Measurements from ENCODE around the gene TLE3. TPM values are rescaled to one million over a fixed set of nuclear protein-coding genes. Genes with fewer than 3 reads are reported as not detected.

Gene TLE3
- total RNA-seq = 100 to 1,000 TPM; 159 to 167 TPM
- polyA plus RNA-seq (2013, experiment 1 of 2) = 35.2 TPM
- 33.4 TPM for polyA plus RNA-seq (2013, experiment 2 of 2)
- total RNA-seq = 81.8 to 500 (median 182) reads per million in 172 experiments

DNA sequence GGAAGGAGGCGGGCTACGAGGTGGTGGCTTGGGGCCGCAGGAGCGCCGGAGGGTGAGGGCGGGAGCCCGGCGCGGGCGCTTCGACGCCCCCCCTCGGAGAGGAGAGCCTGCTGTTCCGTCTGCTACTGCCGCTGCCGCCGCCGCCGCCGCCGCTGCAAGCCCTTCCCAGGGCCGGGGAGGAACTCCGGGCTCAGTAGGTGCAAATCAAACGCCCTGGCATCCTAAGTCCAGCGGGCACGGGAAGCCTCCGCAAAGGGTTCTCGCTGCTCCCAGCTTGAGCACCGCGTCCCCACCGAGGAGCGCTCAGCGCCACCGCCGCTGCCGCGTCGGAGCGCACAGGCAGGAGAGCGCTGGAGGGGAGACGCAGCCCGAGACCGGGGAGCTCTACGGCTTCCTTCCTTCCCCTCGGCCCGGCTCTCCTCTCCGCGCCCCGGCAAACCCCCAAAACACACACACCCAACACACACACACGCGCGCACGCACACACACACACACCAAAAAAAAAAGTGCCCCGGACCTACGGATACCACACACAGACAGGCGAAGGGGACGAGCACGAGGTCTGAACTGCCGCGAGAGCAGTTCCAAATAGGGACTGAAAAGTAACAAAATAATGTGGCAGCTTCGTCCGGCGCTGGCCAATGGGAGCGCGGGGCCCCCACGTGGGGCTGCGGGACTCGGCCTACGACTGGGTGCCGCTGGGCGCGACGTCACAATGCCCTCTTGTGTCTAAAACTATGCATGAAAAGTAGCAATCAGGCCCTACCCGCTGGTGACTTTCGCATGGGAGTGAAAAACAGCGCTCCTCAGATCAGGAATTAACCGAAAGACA lies at the start of gene TLE3:
Gene TLE3 (minus strand): TSS at position 597 of the 832 bp plus-strand sequence. CDS start 1,119 bp downstream, outside the sequence.
- CTCF ChIA-PET = interaction anchor here (0.6 to 2.0 kb wide), 10 partner anchors 74 to 629 kb away, joined by 3 to 12 read pairs (median 6); no protein-coding TSS in a partner anchor
- DNase-seq (peak; percentile 96 to 99 (median 98)), ATAC-seq (ENCODE audit: poor library complexity) (peak; percentile 54)
- Histone ChIP-seq H3K27ac (ENCODE audit: low read depth in 1 of 2, low read length in 2 of 2) (peak within 1 kb of the TSS; percentile 90), H3K9me3 (ENCODE audit: control insufficient read depth in 1 of 2, insufficient read depth in 1 of 2, low read length in 2 of 2) (no peaks in the 10 kb centered on the region), H3K36me3 (ENCODE audit: insufficient read depth, low read length) (peaks cover 17% of the 10 kb centered on the region), H3K27me3 (ENCODE audit: control insufficient read depth in 1 of 2, insufficient read depth in 2 of 2, low read length in 2 of 2) (no peaks in the 10 kb centered on the region), H3K4me3 (ENCODE audit: low read length) (peak within 1 kb of the TSS; percentile 97), H3K4me1 (ENCODE audit: insufficient read depth, low read length) (peaks cover 71% of the 10 kb centered on the region)
- TF ChIP-seq, protein P1, sequence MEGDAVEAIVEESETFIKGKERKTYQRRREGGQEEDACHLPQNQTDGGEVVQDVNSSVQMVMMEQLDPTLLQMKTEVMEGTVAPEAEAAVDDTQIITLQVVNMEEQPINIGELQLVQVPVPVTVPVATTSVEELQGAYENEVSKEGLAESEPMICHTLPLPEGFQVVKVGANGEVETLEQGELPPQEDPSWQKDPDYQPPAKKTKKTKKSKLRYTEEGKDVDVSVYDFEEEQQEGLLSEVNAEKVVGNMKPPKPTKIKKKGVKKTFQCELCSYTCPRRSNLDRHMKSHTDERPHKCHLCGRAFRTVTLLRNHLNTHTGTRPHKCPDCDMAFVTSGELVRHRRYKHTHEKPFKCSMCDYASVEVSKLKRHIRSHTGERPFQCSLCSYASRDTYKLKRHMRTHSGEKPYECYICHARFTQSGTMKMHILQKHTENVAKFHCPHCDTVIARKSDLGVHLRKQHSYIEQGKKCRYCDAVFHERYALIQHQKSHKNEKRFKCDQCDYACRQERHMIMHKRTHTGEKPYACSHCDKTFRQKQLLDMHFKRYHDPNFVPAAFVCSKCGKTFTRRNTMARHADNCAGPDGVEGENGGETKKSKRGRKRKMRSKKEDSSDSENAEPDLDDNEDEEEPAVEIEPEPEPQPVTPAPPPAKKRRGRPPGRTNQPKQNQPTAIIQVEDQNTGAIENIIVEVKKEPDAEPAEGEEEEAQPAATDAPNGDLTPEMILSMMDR (IDR thresholded peaks at IDR 0.05) = peak; percentile 61
- POLR2A ChIA-PET = interaction anchor here (0.6 to 9.4 kb wide), 34 partner anchors 11 to 645 kb away, joined by 3 to 160 read pairs (median 4); partner anchors contain the start of gene RPLP1
- H3K27ac Mint-ChIP-seq = peak within 1 kb of the TSS; percentile 95
- intact Hi-C loops (cut with DNase I, micrococcal nuclease) = loop anchor here (1.0 to 10.0 kb wide), 10 partner anchors 53 to 685 kb away; partner anchors contain the start of genes KIF23 (in 1 of the 2) and RPLP1 (in 1 of the 2)
- H3K4me3 Mint-ChIP-seq = peak within 1 kb of the TSS; percentile 96
- peaks cover 43% of the 10 kb centered on the region for H3K36me3 Mint-ChIP-seq (ENCODE audit: low read depth)
- H3K27me3 Mint-ChIP-seq = peaks cover 9% of the 10 kb centered on the region
- H3K4me1 Mint-ChIP-seq (ENCODE audit: low read depth) = peaks cover 69% of the 10 kb centered on the region
- no peaks in the 10 kb centered on the region for H3K9me3 Mint-ChIP-seq

DNA sequence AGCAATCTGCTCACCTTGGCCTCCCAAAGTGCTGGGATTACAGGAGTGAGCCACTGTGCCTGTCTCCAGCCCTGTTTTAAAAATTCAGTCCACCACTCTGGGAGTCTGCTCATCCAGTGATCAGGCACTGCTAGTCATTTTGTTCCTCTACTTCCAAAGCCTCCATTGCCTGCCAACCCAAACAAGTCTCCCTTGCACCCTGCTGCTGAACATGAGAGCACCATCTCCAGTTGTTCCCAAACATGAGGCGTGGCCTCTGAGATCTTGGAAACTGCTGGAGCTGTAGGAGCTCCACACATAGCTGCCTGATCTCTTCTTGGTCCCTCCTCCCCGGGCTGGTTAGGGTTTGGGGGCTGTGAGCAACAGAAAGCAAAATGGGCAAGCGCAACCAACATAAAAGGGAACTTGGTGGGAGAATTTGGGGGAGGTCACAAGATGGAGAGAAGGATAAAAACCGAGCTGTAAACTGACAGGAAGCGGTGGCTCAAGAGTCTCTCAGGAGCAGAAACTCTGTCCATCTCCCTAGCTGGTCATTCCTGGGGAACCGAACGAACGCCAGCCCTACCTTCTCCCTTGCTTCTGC lies 49.6 kb upstream of the TLE3 start:
- Histone ChIP-seq H3K4me1 (ENCODE audit: insufficient read depth, low read length) (no peaks in the 10 kb centered on the region), H3K27me3 (ENCODE audit: control insufficient read depth in 1 of 2, insufficient read depth in 2 of 2, low read length in 2 of 2) (no peaks in the 10 kb centered on the region), H3K9me3 (ENCODE audit: control insufficient read depth in 1 of 2, insufficient read depth in 1 of 2, low read length in 2 of 2) (no peaks in the 10 kb centered on the region), H3K4me3 (ENCODE audit: low read length) (no peak overlapping the region), H3K36me3 (ENCODE audit: insufficient read depth, low read length) (no peaks in the 10 kb centered on the region), H3K27ac (ENCODE audit: low read depth in 1 of 2, low read length in 2 of 2) (no peak overlapping the region)
- TF ChIP-seq, protein P1 (IDR thresholded peaks at IDR 0.05) = no peak
- ATAC-seq (ENCODE audit: poor library complexity) (no peak), DNase-seq (no peak)
- no peaks in the 10 kb centered on the region for H3K27me3 Mint-ChIP-seq
- no peak overlapping the region for H3K4me3 Mint-ChIP-seq
- POLR2A ChIA-PET = no interaction called here
- H3K9me3 Mint-ChIP-seq = no peaks in the 10 kb centered on the region
- H3K4me1 Mint-ChIP-seq (ENCODE audit: low read depth) = peaks cover 4% of the 10 kb centered on the region
- no peaks in the 10 kb centered on the region for H3K36me3 Mint-ChIP-seq (ENCODE audit: low read depth)
- intact Hi-C loops (cut with DNase I, micrococcal nuclease) = loop anchor here in 1 of 2 experiments (10.0 kb wide), 1 partner anchor 438 kb away; no protein-coding TSS in a partner anchor
- CTCF ChIA-PET = no interaction called here
- no peak overlapping the region for H3K27ac Mint-ChIP-seq

DNA sequence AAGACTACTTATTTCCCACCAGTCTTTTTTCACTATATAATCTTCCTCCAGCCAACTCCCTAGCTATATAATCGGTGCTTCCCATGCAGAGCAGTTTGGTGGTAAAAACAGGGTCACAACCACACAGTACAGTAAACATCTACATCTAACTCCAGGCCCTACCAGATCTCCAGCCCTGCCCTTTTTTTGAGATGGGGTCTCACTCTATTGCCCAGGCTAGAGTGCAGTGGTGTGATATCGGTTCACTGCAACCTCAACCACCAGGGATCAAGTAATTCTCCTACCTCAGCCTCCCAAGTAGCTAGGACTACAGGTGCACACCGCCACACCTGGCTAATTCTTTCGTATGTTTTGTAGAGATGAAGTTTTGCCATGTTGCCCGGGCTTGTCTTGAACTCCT lies 49.1 kb upstream of the TLE3 start:
- intact Hi-C loops (cut with DNase I, micrococcal nuclease) = loop anchor here in 1 of 2 experiments (10.0 kb wide), 1 partner anchor 438 kb away; no protein-coding TSS in a partner anchor

More for the DNA sequence above, 49.1 kb upstream of the TLE3 start:
- ChIA-PET POLR2A (no interaction called here), CTCF (no interaction called here)
- TF ChIP-seq, protein P1 (IDR thresholded peaks at IDR 0.05) = no peak
- H3K27me3 ChIP-seq (ENCODE audit: control insufficient read depth in 1 of 2, insufficient read depth in 2 of 2, low read length in 2 of 2) = no peaks in the 10 kb centered on the region
- Mint-ChIP-seq H3K27ac (no peak overlapping the region), H3K36me3 (ENCODE audit: low read depth) (no peaks in the 10 kb centered on the region), H3K4me3 (no peak overlapping the region), H3K27me3 (no peaks in the 10 kb centered on the region), H3K4me1 (ENCODE audit: low read depth) (peaks cover 9% of the 10 kb centered on the region), H3K9me3 (no peaks in the 10 kb centered on the region)
- H3K4me3 ChIP-seq (ENCODE audit: low read length) = no peak overlapping the region
- ATAC-seq (ENCODE audit: poor library complexity) (no peak), DNase-seq (no peak)
- no peaks in the 10 kb centered on the region for H3K36me3 ChIP-seq (ENCODE audit: insufficient read depth, low read length)
- H3K9me3 ChIP-seq (ENCODE audit: control insufficient read depth in 1 of 2, insufficient read depth in 1 of 2, low read length in 2 of 2) = no peaks in the 10 kb centered on the region
- H3K4me1 ChIP-seq (ENCODE audit: insufficient read depth, low read length) = peaks cover 2% of the 10 kb centered on the region
- H3K27ac ChIP-seq (ENCODE audit: low read depth in 1 of 2, low read length in 2 of 2) = no peak overlapping the region
